GM19193 (cell line): Measurements from ENCODE around the gene CNST.

Experiments
- POLR2A ChIP-seq: IDR thresholded peaks from 4 replicates; pipeline ENCODE4 v1.6.1; 2011; ENCODE audit not compliant: insufficient read depth, insufficient read length; ENCODE audit errors: extremely low read depth

Gene CNST

GRCh38 chr1:246591504-246591903, 25.2 kb downstream of the CNST start:
- peak; percentile 34 for TF ChIP-seq POLR2A

GRCh38 chr1:246591958-246592357, 25.7 kb downstream of the CNST start:
- no peak for TF ChIP-seq POLR2A

- no peak for TF ChIP-seq POLR2A
These were observed 26.4 kb downstream of the CNST start for GRCh38 chr1:246592695-246593094.

- TF ChIP-seq POLR2A, result no peak
These were observed 28.9 kb downstream of the CNST start for GRCh38 chr1:246595146-246595545.

- TF ChIP-seq POLR2A, result no peak
These were observed 31.1 kb downstream of the CNST start for GRCh38 chr1:246597340-246597739.

- no peak for TF ChIP-seq POLR2A
These were observed 31.7 kb downstream of the CNST start for GRCh38 chr1:246597971-246598370.

GRCh38 chr1:246599315-246599714, 33.1 kb downstream of the CNST start:
- TF ChIP-seq POLR2A, result no peak

GRCh38 chr1:246600579-246600978, 34.3 kb downstream of the CNST start:
- TF ChIP-seq POLR2A, result no peak

GRCh38 chr1:246602194-246602593, 35.9 kb downstream of the CNST start:
- TF ChIP-seq POLR2A, result no peak

- TF ChIP-seq POLR2A, result no peak
These were observed 41.2 kb downstream of the CNST start for GRCh38 chr1:246607462-246607861.

- TF ChIP-seq POLR2A, result no peak
These were observed 42.5 kb downstream of the CNST start for GRCh38 chr1:246608616-246609376.

GRCh38 chr1:246609632-246610031, 43.4 kb downstream of the CNST start:
- no peak for TF ChIP-seq POLR2A

GRCh38 chr1:246613096-246613758, 47.0 kb downstream of the CNST start:
- no peak for TF ChIP-seq POLR2A

- no peak for TF ChIP-seq POLR2A
These were observed 50.9 kb downstream of the CNST start for GRCh38 chr1:246617156-246617555.

- TF ChIP-seq POLR2A, result no peak
These were observed 51.5 kb downstream of the CNST start for GRCh38 chr1:246617768-246618167.

- no peak for TF ChIP-seq POLR2A
These were observed 52.1 kb downstream of the CNST start for GRCh38 chr1:246618240-246618808.

GRCh38 chr1:246622035-246622652, 55.9 kb downstream of the CNST start:
- no peak for TF ChIP-seq POLR2A

GRCh38 chr1:246624091-246624490, 57.8 kb downstream of the CNST start:
- no peak for TF ChIP-seq POLR2A
